Stimulated activated CD4-positive, alpha-beta T cell treated with anti-CD3 and anti-CD28 coated beads, Interleukin-2, amount 100 ng/mL, for 48 hours (primary cell): ENCODE results near the gene SCGB1A1.
"Not testable (repeated sequence)": the region's sequence is repeated elsewhere in the genome, so short reads cannot be mapped to it uniquely, and the experiment has no call there.

Source experiments
- DNase-seq, 2 donors: peaks; one replicate each; pipeline ENCODE4 v3.0.0-alpha.2; 2020

SCGB1A1 gene

DNA sequence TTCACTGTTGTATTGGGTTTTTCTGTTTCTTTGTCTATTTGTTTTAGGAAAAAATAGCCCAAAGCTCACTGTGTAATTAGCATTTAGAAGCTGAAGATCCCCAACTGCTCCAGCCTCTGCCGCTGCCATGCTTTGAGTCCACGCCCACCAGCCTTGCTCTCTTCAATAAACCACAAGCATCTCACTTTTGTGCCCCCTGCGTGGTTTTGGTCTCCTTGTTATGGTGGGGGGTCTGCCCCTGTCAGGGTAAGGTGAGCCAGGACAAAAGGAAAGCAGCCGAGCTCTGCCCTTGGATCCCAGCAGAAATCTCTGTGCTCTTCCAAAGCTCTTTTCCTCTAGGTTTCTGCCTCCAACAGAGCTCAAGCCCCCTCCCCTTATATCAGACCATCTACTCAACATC lies 4.2 kb downstream of the SCGB1A1 start:
- no peak for DNase-seq

DNA sequence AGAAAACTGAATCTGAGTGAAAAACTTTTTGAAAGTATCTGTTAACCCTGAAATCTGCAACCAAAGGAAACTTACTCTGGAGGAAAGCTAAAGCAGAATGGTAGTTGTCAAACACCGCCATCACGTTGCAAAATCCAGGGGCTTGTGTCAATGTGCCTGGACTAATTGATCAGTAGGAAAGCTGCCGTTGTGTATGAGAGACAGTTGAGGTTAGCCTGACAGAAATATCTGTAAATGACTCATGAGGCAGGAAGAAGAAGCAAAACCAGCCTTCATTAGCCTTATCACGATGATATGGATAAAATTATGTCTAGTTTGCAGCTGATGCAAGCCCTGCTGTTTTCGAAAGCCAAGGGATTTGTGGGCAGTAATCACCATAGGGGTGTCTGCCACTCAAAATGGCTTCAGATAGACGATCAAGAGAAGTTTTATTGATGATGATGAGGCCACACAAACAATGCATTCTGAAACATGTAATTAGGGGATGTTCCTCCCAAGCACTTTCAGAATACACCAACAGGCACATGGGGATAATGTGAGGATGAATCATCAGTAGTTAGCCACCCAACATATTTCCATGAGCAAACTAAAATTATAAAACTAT lies 8.9 kb downstream of the SCGB1A1 start:
- peak; percentile 13 to 14 for DNase-seq

DNA sequence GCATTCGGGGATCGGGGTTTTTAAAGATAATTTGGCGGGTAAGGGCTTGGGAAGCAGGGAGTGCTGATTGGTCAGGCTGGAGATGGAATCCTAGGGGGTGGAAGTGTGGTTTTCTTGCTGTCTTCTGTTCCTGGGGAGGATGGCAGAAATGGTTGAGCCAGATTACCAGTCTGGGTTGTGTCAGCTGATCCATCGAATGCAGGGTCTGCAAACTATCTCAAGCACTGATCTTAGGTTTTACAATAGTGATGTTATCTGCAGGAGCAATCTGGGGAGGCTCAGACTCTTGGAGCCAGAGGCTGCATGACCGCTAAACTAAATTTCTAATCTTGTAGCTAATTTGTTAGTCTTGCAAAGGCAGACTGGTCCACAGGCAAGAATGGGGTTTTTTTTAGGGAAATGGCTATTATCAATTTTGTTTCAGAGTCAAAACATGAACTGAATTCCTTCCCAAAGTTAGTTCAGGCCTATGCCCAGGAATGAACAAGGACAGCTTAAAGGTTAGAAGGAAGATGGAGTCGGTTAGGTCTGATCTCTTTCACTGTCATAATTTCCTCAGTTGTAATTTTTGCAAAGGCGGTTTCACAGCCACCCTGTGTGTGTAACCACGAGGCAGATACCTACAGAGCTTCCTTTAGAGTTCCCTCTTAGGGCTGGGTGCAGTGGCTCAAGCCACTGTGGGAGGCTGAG lies 10.2 kb downstream of the SCGB1A1 start:
- DNase-seq, result no peak

DNA sequence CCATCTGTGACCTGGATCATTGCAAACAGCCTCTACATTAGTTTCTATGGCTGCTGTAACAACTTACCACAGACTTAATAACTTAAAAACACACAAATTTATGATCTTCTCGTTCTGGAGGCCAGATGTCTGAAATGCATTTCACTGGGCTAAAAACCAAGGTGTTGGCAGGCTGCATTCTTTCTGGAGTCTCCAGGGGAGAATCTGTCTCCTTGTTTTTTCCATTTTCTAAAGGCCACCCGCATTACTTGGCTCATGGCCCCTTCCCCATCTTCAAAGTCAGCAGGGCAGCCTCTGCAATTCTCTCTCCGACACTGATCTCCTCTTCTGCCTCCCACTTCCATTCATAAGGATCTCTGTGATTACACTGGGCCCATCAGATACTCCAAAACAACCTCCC lies 11.6 kb downstream of the SCGB1A1 start:
- DNase-seq, result no peak

DNA sequence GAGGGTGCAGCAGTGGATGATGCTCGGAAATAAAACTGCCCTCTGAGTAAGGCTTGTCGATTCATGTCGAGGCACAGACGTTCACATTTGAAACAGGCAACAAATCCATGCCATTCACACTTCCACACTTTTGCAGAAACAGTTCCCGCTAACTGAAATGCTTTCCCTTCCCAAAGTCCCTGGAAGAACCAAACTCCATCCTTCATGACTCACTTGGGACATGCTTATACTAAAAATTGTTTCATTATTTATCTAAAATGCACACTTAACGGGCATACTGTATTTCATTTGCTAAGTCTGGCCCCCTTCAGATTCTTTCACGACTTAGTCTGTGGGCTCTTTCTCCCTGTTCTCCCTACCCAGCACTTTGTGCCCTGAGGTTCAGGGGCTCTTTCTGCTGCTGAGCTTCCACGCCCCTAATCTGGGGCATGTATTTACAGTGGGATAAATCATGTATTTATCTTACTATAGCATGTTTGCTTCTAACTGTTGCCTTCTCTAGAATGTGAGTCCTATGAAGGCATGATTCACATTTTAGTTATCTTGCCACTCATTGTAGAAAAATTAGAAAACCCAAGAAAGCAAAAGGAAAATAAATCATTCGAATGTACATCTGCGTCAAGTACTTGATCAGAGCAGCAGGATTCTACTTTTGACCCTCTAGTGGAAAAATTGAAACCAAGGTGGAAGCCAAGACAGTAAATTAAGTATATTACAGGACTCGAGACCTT lies 12.5 kb downstream of the SCGB1A1 start:
- no peak for DNase-seq

DNA sequence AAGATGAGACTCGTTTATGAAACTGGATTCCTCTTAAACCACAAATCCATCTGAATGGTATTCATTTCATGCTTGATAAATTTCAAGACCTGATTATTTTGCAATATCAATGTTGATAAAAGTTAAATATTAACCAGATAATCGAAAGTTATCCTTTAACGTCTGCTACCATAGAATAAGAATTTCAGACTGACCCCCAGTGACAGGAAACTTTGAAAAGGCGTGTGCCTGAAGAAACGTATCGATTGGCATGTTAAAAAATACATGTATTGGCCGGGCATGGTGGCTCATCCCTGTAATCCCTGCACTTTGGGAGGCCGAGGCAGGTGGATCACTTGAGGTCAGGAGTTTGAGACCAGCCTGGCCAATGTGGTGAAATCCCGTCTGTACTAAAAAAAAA lies 13.9 kb downstream of the SCGB1A1 start:
- no peak for DNase-seq

DNA sequence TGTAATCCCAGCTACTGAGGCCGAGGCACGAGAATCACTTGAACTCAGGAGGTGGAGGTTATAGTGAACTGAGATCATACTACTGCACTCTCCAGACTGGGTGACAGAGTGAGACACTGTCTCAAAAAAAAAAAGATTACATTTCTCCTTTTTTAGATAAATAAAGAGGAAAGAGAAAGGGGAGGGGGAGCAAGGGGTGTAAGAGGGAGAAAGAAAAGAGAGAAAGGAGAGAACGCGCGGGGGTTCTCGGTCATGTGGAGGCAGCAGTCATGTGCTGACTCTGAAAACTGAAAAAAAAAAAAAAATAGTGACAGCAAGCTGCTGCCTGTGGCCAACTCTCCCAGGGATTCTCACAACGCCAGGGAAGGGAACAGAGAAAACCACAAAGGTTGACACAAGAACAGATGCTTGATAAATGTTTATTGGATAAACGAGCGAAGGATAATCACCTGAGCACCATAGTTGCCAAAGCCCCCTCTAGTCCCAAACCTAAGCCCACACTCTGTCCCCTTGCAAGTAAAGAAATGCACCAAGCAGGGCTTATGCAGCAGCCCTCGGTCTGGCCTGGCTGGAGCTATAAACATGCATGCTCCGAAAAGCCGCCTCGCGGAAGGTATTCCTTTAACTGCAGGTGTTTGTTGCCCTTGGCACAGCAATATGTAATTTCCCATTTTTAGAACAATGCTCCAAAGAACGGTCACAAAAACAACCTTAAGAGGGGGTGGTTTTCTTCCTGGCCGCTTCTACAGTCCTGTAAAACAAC lies 14.5 kb downstream of the SCGB1A1 start:
- DNase-seq, result no peak

DNA sequence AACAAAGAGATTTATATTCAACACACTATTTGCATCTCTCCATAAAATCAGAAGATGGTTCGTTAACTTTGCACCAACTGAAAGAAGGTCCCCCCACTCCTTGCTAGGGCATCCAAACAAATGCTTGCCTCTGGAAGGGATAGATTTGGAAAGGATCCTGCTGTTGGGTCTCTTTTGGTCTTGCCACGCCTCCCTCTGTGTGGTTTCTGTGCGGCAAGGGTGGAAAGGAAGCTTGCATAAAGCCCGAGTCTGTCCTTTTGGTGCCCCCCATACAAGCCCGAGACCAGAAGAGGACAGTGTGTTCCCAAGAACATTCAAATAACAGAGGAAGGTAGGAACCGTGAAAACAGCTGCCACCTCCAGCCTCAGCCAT lies 15.1 kb downstream of the SCGB1A1 start:
- no peak for DNase-seq

DNA sequence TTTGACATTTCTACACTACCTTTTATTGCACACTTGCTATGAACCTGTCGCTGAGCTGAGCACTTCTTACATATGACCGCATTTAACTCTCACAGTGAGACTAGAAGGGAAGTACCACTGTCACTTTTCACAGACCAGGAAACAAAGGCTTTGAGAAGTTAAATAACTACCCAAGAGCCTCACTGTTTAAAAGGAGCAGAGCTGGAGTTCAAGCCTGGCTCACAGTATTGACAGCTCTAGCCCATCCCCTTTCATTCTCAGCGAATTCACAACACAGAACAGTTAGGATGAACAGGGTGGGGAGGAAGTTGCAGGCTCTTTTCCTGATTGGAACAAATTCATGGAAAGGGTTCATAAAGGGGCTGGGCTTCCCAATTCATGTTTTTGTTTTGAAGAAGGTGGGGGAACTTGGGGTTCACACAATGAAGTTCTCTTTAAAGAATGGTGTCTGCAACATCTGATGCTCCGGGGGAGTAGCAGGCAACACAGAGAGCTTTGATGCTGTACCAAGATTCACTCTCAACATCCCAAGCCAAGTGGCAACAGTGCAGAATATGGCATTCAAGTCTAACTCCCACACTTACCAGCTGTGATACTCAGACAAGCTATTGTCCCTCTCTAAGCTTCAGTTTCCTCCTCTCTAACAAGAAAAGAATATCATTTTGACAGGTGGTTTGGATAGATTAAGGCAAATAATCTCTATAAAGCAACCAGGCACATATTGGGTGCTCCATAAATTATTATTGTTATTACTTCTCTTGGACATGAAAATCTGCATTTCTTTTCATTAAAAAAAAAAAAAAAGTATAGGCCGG lies 17.2 kb downstream of the SCGB1A1 start:
- no peak for DNase-seq

DNA sequence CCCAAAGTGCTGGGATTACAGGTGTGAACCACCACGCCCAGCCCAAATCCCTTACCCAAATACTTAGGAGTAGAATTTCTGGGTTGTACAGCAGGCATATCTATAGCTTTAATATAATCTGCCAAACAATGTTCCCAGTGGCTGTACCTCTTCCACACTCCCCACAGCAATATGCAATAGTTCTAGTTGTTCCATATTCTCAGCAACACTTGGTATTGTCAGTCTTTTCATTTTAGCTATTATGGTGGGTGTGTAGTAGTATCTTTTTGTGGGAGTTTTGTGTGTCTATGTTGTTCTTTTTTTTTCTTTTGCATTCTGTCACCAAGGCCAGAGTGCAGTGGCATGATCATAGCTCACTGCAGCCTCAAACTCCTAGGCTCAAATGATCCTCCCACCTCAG lies 18.8 kb downstream of the SCGB1A1 start:
- no peak for DNase-seq

DNA sequence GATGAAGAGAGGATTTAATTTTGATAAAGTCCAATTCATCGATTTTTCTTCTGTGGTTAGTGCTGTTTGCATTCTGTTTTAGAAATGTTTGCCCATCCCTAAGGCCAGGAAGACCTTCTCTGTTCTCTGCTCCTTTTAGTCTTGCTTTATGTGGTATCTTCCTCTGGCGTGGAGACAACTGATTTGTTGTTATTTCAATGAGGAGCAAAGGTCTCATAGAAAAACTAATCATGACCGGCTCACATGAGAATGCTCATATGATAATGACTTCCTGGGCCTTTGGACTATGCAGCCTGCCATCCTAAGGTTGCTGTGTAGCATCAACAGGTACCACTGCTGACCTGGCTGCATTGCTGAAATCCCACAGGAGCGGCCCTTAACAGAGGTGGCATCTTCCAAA lies 19.8 kb downstream of the SCGB1A1 start:
- no peak for DNase-seq

DNA sequence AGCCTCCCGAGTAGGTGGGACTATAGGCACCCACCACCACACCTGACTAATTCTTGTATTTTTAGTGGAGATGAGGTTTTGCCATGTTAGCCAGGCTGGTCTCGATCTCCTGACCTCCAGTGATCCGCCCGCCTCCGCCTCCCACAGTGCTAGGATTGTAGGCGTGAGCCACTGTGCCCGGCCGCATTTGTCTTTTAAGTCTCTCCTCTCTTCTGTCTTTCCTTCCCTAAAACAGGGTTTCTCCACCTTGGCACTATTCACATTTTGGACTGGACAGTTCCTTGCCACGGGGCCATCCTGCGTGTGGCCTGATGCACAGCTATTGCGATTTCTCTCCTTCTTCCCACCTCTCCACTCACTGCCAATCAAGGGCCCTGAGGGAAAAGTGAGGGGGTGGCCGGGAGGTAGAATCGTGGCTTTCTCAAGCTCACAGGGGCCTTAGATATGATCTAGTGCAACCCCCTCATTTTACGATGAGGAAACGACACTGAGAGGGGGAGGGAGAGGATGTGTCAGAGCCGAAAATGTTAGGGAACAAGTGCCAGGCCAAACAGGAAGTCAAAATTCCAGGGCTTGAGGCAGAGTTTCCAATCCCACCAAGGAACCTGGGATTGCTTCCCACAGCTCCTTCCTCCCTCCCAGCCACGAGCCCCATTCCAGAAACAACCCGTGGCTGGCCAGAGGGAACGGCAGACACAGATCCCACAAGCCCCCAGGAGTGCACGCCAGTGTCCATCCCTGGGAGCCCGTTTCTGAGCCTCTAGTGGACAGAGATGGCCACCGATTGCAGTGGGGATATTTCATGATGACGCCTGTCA lies 21.2 kb downstream of the SCGB1A1 start:
- DNase-seq, result no peak

DNA sequence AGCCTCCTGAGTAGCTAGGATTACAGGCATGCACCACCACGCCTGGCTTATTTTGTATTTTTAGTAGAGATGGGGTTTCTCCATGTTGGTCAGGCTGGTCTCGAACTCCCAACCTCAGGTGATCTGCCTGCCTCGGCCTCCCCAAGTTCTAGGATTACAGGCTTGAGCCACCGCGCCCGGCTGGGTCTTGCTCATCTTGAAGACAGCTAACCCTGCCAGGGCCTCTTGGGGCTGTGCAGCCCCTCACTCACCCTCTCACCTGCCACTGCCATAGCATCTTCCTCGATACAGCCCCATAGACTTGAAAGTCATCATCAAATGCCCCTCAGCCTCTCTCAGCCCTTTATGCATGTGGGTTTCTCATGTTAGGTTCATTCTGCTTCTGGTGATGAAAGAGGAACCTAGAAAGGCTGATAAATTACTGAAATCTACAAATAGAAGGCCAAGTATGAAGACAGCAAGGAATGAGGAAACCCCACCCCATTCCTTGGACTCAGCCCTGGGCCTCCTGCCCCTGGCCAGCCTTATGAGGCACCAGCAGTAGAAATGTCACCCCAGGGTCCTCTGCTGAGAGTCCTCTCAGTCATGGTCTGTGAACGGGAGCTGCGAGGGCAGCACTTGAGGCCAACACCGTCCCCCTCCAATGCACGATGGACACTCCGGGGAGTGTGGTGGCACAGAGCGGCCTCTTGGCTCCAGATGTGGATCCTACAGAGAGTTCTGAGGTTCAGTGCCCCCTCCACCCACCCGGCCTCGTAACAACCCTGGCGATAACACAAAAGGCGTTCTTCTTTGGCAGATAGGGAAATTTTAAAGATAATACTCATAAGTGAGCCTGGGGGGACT lies 24.8 kb downstream of the SCGB1A1 start:
- no peak for DNase-seq

DNA sequence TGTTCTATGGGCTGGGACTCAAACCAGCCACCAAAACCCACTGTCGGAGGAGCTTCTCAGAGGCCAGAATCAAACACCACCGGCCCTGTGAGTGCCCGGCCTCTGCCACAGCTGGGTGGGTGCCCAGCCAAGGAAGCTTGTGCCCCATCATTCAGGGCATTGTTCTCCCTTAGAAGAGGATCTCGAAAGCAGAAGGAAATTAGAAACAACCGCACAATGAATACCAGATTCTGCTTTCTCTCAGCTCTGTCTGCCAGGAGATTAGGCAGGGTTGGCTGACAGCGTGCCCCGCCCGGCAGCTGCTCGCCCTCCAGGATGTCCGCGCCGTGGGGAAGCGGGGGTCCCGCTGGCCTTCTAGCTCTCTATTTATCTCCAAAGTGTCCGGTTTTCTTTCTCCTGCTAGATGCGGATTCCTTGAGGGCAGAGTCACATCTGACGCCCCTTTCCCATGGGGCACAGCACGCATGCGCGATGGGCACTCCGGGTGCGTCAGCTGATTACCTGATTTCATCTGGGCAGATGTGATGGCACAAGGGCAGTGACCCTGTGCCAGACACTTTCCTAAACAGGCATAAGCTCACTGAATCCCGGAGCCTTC lies 25.5 kb downstream of the SCGB1A1 start:
- peak; percentile 26 to 29 for DNase-seq

DNA sequence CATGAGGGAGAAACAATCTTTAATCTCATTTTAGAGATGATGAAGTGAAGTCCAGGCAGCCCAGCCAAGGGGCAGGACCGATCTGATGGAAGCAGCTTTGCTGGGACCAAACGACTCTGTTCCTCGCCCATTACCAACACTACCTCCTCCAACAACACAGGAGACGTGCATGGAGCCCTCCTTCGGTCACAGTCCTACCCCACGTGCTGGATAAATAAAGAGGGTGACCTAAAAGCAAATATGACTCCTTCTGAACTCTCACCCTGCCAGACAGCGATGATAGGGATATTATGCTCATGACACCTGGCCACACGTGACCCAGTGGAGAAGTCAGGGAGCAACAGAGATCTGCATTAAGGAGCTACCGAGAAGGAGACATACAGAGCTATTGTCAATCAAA lies 26.0 kb downstream of the SCGB1A1 start:
- no peak for DNase-seq

DNA sequence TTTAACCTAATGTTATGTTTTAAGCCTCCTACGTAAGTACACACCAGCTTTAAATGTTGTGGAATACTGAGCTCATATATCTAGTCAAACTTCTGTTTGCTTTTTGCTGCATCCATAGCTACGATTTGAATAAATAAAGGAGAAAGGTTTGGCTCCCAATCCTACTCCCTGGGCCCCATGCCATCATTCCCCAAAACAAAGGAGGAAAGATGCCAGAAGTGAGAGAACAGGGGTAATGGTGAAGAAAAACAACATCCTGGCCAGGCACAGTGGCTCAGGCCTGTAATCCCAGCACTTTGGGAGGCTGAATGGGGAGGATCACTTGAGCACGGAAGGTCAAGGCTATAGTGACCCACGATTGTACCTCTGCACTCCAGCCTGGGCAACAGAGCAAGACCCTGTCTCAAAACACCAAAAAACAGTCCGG lies 26.5 kb downstream of the SCGB1A1 start:
- DNase-seq, result no peak

DNA sequence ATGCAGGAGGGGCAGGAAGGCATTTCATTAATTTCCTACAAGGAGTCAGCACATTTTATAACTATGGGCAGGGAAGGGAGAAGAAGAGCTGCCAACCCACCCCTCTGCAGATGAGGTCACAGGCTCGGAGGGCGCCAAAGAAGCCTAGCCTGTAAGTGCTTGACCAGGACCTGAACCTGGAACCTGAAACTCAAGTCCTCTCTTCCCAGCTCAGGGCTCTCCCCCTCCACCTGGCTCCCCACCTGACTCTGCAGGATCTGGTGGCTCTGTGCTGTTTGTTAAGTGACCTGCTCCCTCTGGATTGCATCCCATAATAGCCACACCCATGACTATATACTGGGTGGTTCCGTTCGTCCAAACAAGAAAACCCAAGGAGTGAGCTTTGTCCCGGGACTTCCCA lies 27.3 kb downstream of the SCGB1A1 start:
- no peak for DNase-seq

DNA sequence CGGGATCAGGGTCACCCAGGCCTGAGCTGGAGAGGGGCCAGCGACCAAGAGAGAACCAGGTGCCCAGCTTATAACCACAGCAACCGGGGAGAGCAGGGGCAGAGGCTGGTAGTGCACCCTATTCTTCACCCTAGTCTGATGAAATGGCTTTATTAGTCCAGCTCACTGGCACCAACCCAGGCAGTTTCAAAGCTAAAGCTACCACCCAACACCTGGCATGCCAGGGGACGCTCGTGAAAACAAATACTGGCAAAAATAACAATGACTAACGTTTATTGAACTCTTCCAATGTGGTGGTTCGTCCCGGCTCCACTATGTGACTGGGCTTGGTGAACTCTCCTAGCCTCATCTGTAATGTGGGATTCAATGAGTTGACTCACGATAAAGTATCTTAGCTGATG lies 30.6 kb downstream of the SCGB1A1 start:
- DNase-seq, result no peak

DNA sequence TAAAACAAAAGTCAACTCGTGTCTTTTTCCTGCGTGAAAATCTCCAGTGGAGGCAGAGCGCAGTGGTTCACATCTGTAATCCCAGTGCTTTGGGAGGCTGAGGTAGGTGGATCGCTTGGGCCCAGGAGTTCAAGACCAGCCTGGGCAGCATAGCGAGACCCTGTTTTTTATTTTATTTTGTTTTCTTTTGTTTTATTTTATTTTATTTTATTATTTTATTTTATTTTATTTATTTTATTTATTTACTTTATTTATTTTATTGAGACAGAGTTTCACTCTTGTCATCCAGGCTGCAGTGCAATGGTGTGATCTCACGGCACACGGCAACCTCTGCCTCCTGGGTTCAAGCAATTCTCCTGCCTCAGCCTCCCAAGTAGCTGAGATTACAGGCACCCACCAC lies 31.1 kb downstream of the SCGB1A1 start:
- not testable (repeated sequence) for DNase-seq

DNA sequence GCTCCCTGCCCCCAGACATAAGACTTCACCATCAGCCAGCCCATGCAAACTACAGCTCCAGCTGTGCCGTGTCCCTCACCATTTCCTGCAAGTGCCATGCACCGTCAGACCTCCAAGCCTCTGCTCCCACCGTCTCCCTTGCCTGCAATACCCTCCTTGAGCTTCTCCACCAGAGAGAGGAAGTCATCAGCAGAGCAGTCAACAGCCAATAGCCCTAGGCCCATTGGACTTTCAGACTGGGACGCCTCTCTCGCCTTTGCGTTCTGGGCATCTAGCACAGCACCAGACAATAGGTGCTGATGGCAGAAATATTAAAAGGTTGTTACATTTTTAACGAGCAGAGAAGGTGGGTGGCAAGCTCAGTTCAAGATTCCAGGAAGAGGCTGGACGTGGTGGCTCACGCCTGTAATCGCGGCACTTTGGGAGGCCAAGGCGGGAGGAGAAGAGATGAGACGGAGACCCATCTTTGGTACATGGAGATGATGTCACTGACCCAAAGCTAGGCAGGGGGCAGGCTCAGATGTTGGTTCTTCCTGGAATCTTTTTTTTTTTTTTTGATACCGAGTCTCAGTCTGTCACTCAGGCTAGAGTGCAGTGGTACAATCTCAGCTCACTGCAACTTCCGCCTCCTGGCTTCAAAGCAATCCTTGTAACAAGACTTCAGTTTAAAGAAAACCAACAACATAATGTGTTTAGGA lies 31.9 kb downstream of the SCGB1A1 start:
- no peak for DNase-seq
